ENCODE data around the gene CDK5.

The CDK5 gene

DNA sequence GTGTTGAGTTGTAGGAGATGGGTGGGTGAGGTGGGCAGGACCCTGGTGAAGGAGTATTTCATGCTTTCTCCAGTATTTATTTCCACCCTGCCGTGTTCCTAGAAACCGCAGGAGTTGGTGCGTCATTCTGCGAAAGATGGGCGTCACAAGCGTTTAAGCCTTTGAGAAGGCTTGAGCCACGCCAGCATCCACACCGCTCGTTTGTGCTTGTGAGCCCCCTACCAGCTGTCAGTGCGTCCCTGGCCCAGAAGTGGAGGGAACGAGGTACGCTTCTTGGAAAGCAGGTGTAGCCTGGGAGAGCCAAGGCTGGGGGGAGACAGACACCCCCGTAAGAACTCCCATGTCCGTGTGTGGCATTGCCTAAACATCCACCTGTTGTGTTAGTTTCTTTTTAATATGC lies 34.3 kb upstream of the CDK5 start:
- Histone ChIP-seq H3K4me3 (replicated peaks; ENCODE audit: insufficient read depth, low read length) (no peak overlapping the region), H3K27ac (replicated peaks) (no peak overlapping the region), H3K27me3 (ENCODE audit: insufficient read depth, poor library complexity, severe bottlenecking) (no peaks in the 10 kb centered on the region)
- no peak for DNase-seq (ENCODE audit: low read depth in 1 of 2, low spot score in 1 of 2)
- TF ChIP-seq POLR2AphosphoS5 (IDR thresholded peaks at IDR 0.05; ENCODE audit: low read depth) (no peak), GABPA (IDR thresholded peaks at IDR 0.05; ENCODE audit: low read depth) (no peak), SPI1 (IDR thresholded peaks at IDR 0.05; ENCODE audit: borderline replicate concordance, low read depth) (no peak)
- TF ChIP-seq, protein P1, sequence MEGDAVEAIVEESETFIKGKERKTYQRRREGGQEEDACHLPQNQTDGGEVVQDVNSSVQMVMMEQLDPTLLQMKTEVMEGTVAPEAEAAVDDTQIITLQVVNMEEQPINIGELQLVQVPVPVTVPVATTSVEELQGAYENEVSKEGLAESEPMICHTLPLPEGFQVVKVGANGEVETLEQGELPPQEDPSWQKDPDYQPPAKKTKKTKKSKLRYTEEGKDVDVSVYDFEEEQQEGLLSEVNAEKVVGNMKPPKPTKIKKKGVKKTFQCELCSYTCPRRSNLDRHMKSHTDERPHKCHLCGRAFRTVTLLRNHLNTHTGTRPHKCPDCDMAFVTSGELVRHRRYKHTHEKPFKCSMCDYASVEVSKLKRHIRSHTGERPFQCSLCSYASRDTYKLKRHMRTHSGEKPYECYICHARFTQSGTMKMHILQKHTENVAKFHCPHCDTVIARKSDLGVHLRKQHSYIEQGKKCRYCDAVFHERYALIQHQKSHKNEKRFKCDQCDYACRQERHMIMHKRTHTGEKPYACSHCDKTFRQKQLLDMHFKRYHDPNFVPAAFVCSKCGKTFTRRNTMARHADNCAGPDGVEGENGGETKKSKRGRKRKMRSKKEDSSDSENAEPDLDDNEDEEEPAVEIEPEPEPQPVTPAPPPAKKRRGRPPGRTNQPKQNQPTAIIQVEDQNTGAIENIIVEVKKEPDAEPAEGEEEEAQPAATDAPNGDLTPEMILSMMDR (IDR thresholded peaks at IDR 0.05; ENCODE audit: insufficient read depth, low read length), result no peak
- TF ChIP-seq, protein P2, sequence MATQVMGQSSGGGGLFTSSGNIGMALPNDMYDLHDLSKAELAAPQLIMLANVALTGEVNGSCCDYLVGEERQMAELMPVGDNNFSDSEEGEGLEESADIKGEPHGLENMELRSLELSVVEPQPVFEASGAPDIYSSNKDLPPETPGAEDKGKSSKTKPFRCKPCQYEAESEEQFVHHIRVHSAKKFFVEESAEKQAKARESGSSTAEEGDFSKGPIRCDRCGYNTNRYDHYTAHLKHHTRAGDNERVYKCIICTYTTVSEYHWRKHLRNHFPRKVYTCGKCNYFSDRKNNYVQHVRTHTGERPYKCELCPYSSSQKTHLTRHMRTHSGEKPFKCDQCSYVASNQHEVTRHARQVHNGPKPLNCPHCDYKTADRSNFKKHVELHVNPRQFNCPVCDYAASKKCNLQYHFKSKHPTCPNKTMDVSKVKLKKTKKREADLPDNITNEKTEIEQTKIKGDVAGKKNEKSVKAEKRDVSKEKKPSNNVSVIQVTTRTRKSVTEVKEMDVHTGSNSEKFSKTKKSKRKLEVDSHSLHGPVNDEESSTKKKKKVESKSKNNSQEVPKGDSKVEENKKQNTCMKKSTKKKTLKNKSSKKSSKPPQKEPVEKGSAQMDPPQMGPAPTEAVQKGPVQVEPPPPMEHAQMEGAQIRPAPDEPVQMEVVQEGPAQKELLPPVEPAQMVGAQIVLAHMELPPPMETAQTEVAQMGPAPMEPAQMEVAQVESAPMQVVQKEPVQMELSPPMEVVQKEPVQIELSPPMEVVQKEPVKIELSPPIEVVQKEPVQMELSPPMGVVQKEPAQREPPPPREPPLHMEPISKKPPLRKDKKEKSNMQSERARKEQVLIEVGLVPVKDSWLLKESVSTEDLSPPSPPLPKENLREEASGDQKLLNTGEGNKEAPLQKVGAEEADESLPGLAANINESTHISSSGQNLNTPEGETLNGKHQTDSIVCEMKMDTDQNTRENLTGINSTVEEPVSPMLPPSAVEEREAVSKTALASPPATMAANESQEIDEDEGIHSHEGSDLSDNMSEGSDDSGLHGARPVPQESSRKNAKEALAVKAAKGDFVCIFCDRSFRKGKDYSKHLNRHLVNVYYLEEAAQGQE (IDR thresholded peaks at IDR 0.05; ENCODE audit: insufficient replicate concordance, low read depth), result no peak

DNA sequence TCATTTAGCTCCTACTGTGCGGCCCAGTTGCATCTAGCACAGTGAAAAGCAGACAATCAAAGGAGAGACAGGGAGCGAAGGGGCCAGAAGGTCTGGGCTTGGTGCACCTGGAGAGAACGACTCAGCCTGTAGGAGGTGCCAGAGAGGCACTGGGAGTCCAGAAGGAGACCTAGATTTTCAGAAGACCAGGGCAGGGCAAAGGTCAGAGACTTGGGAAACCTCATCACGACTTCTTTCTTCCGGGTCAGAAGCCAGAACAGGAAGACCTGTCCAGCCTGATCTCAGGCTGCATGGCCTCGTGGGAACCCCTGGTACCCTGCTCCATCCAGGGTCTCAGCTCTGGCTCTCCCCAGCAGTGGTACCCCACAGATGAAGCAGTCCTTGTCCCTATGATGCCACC lies 33.7 kb upstream of the CDK5 start:
- DNase-seq (ENCODE audit: low read depth in 1 of 2, low spot score in 1 of 2), result peak in 1 of 2 experiments; percentile 39
- Histone ChIP-seq H3K27me3 (ENCODE audit: insufficient read depth, poor library complexity, severe bottlenecking) (no peaks in the 10 kb centered on the region), H3K4me3 (replicated peaks; ENCODE audit: insufficient read depth, low read length) (no peak overlapping the region), H3K27ac (replicated peaks) (no peak overlapping the region)
- TF ChIP-seq, protein P1 (IDR thresholded peaks at IDR 0.05; ENCODE audit: insufficient read depth, low read length), result peak; percentile 46
- no peak for TF ChIP-seq SPI1 (IDR thresholded peaks at IDR 0.05; ENCODE audit: borderline replicate concordance, low read depth)

DNA sequence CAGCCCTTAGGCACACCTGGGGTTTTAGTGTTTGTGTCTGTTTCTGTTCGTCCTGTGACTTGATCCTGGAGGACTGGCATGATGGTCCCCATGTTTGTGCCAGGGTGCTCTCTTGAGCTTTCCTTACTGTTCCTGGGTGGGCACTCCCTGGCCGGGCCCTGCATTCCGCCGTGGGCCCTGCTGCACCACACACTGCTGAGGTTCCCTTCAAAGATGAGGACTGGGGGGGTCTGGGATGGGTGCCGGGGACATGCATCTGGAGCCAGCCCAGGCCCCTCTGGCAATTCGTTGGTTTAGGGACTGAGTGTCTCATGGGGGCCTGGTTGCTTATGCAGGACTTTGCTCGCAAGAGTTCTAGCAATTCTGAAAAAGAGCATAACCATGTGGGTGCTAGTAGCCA lies 33.3 kb upstream of the CDK5 start:
- Histone ChIP-seq H3K4me3 (replicated peaks; ENCODE audit: insufficient read depth, low read length) (no peak overlapping the region), H3K27ac (replicated peaks) (no peak overlapping the region), H3K27me3 (ENCODE audit: insufficient read depth, poor library complexity, severe bottlenecking) (no peaks in the 10 kb centered on the region)
- TF ChIP-seq GABPA (IDR thresholded peaks at IDR 0.05; ENCODE audit: low read depth) (no peak), SPI1 (IDR thresholded peaks at IDR 0.05; ENCODE audit: borderline replicate concordance, low read depth) (no peak), POLR2AphosphoS5 (IDR thresholded peaks at IDR 0.05; ENCODE audit: low read depth) (no peak)
- TF ChIP-seq, protein P2 (IDR thresholded peaks at IDR 0.05; ENCODE audit: insufficient replicate concordance, low read depth), result no peak
- TF ChIP-seq, protein P1 (IDR thresholded peaks at IDR 0.05; ENCODE audit: insufficient read depth, low read length), result no peak
- DNase-seq (ENCODE audit: low read depth in 1 of 2, low spot score in 1 of 2), result no peak

All from HL-60 (cell line).